ENCODE results near the gene WFS1. TPM values are rescaled to one million over a fixed set of nuclear protein-coding genes. Genes with fewer than 3 reads are reported as not detected.

Gene WFS1
- total RNA-seq, 1 donor: 14.3 TPM

GRCh38 chr4:6328526-6328925 is 58.9 kb downstream of the WFS1 start:
- H3K4me3 ChIP-seq (ENCODE audit: low read depth, low read length): no peak overlapping the region
- DNase-seq (ENCODE audit: low read depth): no peak
- TF ChIP-seq CTCF (IDR thresholded peaks at IDR 0.05; ENCODE audit: insufficient read depth, low read length): no peak

- DNase-seq (ENCODE audit: low read depth): no peak
- no peak for TF ChIP-seq CTCF (IDR thresholded peaks at IDR 0.05; ENCODE audit: insufficient read depth, low read length)
- H3K4me3 ChIP-seq (ENCODE audit: low read depth, low read length): no peak overlapping the region
These were observed 60.1 kb downstream of the WFS1 start for GRCh38 chr4:6329478-6330383.

GRCh38 chr4:6330384-6330767 is 60.7 kb downstream of the WFS1 start:
- no peak overlapping the region for H3K4me3 ChIP-seq (ENCODE audit: low read depth, low read length)
- DNase-seq (ENCODE audit: low read depth): no peak
- TF ChIP-seq CTCF (IDR thresholded peaks at IDR 0.05; ENCODE audit: insufficient read depth, low read length): no peak

DNA sequence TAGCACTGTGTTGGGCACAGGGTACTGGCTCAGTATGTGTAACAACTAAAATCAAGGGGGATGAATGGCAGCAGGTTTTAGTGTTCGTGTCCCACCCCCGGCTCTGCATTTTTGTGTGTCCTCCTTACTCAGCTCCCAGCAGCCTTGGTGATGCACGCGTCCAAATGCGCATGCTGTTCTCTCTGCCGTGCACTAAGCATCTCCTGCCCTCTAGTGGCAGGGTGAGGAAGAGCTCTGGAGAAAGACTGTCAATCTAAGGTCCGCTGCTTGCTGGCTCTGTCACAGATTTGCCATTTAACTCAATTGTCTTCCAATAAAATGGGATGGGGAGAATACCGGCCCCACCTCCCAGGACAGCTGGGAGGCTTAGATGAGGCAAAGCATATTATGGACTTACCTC is 61.4 kb downstream of the WFS1 start:
- H3K4me3 ChIP-seq (ENCODE audit: low read depth, low read length): no peak overlapping the region
- TF ChIP-seq CTCF (IDR thresholded peaks at IDR 0.05; ENCODE audit: insufficient read depth, low read length): peak; percentile 65
- peak; percentile 6 for DNase-seq (ENCODE audit: low read depth)

- TF ChIP-seq CTCF (IDR thresholded peaks at IDR 0.05; ENCODE audit: insufficient read depth, low read length): no peak
- DNase-seq (ENCODE audit: low read depth): no peak
- H3K4me3 ChIP-seq (ENCODE audit: low read depth, low read length): no peak overlapping the region
These were observed 61.8 kb downstream of the WFS1 start for GRCh38 chr4:6331468-6331867.

DNA sequence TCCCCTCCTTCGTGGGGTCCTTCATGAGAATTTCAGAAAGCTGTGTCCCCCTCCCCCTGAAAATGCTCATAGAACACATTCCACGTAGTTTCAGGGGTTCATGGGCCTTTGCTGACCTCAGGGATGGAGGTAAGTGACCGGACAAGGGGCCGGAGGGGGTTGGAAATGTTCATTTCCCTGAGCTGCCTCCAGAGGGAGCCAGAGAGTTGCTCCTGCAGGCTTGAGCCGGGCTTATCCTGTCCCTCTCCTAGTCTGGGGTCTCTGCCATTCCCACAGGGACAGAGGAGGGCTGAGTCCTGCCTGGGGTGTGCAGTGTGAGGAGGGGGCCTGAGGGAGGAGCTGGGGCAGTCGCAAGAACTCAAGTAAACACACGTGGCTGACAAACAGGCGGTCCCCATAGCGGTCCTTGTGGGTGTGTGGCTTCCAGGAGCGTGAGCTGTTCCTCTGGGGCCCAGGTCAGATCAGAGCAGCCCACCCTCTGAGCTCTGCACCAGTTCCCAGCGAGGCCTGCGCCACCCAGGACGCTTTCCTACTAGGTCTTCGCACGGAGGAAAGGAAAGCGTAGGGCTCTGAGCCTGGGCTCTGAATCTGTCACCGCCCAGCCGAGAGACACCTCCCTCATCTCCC is 62.5 kb downstream of the WFS1 start:
- H3K4me3 ChIP-seq (ENCODE audit: low read depth, low read length): no peak overlapping the region
- DNase-seq (ENCODE audit: low read depth): peak; percentile 24
- peak; percentile 79 for TF ChIP-seq CTCF (IDR thresholded peaks at IDR 0.05; ENCODE audit: insufficient read depth, low read length)

All from fibroblast of the aortic adventitia (primary cell).